Panc1 (cell line): ENCODE data around the gene WDR70. TPM values are rescaled to one million over a fixed set of nuclear protein-coding genes. Genes with fewer than 3 reads are reported as not detected.

Source experiments
- ATAC-seq: fragments of 200-7000 bp; cut with Tn5 transposase; 2 replicates; pipeline ENCODE4 v1.9.1; 2020; ENCODE audit warnings: mild to moderate bottlenecking, moderate library complexity
- BruUV-seq: library from RNA; stranded (reverse); fragments of 400-500 nt; replicated peaks from 2 replicates; lab custom pipeline; 2021; lab: Mats Ljungman, UMichigan
- CTCF ChIA-PET: fragments of 300-600 bp; sonication (Branson Sonifier 250); formaldehyde crosslinking; loops from one replicate; lab custom pipeline; 2022; ENCODE audit warnings: antibody characterized with exemption; lab: Charles Lee
- POLR2A ChIA-PET: fragments of 300-600 bp; sonication (Branson Sonifier 250); formaldehyde crosslinking; loops from one replicate; lab custom pipeline; 2022; ENCODE audit warnings: antibody characterized with exemption; lab: Charles Lee
- DNase-seq: peaks from one replicate; pipeline ENCODE4 v3.0.0-alpha.2; 2010; ENCODE audit warnings: low read depth, low spot score
- H3K27ac ChIP-seq: 2 replicates; pipeline ENCODE4 v1.5.1; 2011; ENCODE audit warnings: mild to moderate bottlenecking, low read length, inconsistent platforms
- H3K27me3 ChIP-seq: fragments of 200-500 bp; sonication (Bioruptor generic); 2 replicates; pipeline ENCODE4 v1.6.0; 2014; ENCODE audit warnings: low read length, inconsistent platforms; ENCODE audit not compliant: control insufficient read depth, insufficient read depth
- H3K36me3 ChIP-seq: fragments of 200-500 bp; sonication (Bioruptor generic); 2 replicates; pipeline ENCODE4 v1.5.1; 2014; ENCODE audit warnings: inconsistent platforms, mild to moderate bottlenecking, low read length, moderate library complexity; ENCODE audit not compliant: control insufficient read depth, insufficient read depth
- H3K4me1 ChIP-seq: 2 replicates; pipeline ENCODE4 v1.5.1; 2011; ENCODE audit warnings: inconsistent platforms, mild to moderate bottlenecking, low read length, moderate library complexity; ENCODE audit not compliant: control insufficient read depth, insufficient read depth
- H3K4me3 ChIP-seq, 2 experiments: 2 replicates each; pipeline ENCODE4 v1.5.1; 2011 to 2012; ENCODE audit warnings: low read depth in 2 of 2, low read length in 2 of 2, mild to moderate bottlenecking in 2 of 2, inconsistent platforms in 1 of 2, moderate library complexity in 1 of 2
- H3K9me3 ChIP-seq: fragments of 200-500 bp; sonication (Bioruptor generic); 2 replicates; pipeline ENCODE4 v1.5.1; 2014; ENCODE audit warnings: low read depth, mild to moderate bottlenecking, inconsistent platforms, low read length, moderate library complexity; ENCODE audit not compliant: control insufficient read depth, insufficient read depth
- POLR2AphosphoS5 ChIP-seq: IDR thresholded peaks from 2 replicates; pipeline ENCODE4 v1.6.1; 2012; ENCODE audit warnings: mild to moderate bottlenecking, low read depth, low read length, moderate library complexity
- SIN3A ChIP-seq: IDR thresholded peaks from 2 replicates; pipeline ENCODE4 v1.6.1; 2012; ENCODE audit warnings: low read depth, mild to moderate bottlenecking, low read length, moderate library complexity, borderline replicate concordance; ENCODE audit not compliant: insufficient read depth
- TCF7L2 ChIP-seq: IDR thresholded peaks from 2 replicates; pipeline ENCODE4 v1.6.1; 2011; ENCODE audit warnings: mild to moderate bottlenecking, low read depth, low read length, inconsistent platforms
- in situ Hi-C: cut with HindIII; loops from 2 replicates; pipeline ENCODE4 v1.10.0; 2016; ENCODE audit warnings: low sequenced_read_pairs, low pct_unique_long_range_greater_than_20kb
- intact Hi-C: fragments of 100-400 bp; cut with micrococcal nuclease; formaldehyde crosslinking; loops from one replicate; pipeline ENCODE4 v1.10.0; 2022; ENCODE audit not compliant: unreplicated experiment
- total RNA-seq: library from RNA; stranded (reverse); gene quantifications from one replicate; pipeline ENCODE4 v1.2.1, GENCODE V29; 2021; ENCODE audit not compliant: unreplicated experiment
- TF ChIP-seq, protein P1 (sequence below): fragments of 450-650 bp; IDR thresholded peaks from 2 replicates; pipeline ENCODE4 v1.5.1; 2017; ENCODE audit warnings: mild to moderate bottlenecking
- TF ChIP-seq, protein P2 (sequence below), 2 experiments: IDR thresholded peaks; 2 replicates each; pipeline ENCODE4 v1.6.1; 2011 to 2012; ENCODE audit warnings: low read depth in 2 of 2, control low read depth in 1 of 2, low read length in 1 of 2, mild to moderate bottlenecking in 1 of 2, moderate library complexity in 1 of 2; ENCODE audit not compliant: insufficient read depth in 1 of 2

The WDR70 gene
- total RNA-seq, 1 experiment from 2014 or later = 29.5 TPM

DNA sequence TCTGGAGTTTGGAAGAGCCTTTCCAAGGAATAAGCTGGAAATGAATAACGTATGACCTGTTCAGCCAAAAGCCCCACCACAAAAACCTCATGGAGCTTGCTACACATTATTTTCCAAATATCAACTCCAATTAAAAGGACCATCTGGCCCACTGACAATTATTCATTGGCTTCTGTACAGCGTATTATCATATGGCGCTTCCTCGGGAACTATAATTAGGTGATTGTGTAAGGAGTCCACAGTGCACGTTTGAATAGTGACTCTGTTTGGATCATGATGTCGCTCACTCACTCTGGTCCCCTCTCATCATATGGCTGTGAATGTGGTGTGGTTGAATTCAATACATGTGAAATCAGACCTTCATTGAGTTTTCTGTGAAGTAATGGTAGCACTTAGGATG, 408.6 kb downstream of the WDR70 start:
- ATAC-seq (no peak), DNase-seq (no peak)
- ChIA-PET POLR2A (no interaction called here), CTCF (interaction anchor here (0.6 kb wide), 1 partner anchor 217 kb away, joined by 3 read pairs; no protein-coding TSS in a partner anchor)
- no peaks in the 10 kb centered on the region for H3K27me3 ChIP-seq
- intact Hi-C loops (no loop called here), in situ Hi-C loops (no loop called here)
- no peak overlapping the region for H3K27ac ChIP-seq
- H3K36me3 ChIP-seq = no peaks in the 10 kb centered on the region
- H3K9me3 ChIP-seq = no peaks in the 10 kb centered on the region
- H3K4me1 ChIP-seq = no peaks in the 10 kb centered on the region
- no peak for TF ChIP-seq TCF7L2
- TF ChIP-seq SIN3A = no peak
- TF ChIP-seq, protein P1, sequence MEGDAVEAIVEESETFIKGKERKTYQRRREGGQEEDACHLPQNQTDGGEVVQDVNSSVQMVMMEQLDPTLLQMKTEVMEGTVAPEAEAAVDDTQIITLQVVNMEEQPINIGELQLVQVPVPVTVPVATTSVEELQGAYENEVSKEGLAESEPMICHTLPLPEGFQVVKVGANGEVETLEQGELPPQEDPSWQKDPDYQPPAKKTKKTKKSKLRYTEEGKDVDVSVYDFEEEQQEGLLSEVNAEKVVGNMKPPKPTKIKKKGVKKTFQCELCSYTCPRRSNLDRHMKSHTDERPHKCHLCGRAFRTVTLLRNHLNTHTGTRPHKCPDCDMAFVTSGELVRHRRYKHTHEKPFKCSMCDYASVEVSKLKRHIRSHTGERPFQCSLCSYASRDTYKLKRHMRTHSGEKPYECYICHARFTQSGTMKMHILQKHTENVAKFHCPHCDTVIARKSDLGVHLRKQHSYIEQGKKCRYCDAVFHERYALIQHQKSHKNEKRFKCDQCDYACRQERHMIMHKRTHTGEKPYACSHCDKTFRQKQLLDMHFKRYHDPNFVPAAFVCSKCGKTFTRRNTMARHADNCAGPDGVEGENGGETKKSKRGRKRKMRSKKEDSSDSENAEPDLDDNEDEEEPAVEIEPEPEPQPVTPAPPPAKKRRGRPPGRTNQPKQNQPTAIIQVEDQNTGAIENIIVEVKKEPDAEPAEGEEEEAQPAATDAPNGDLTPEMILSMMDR = no peak
- no peak for TF ChIP-seq POLR2AphosphoS5
- TF ChIP-seq, protein P2, sequence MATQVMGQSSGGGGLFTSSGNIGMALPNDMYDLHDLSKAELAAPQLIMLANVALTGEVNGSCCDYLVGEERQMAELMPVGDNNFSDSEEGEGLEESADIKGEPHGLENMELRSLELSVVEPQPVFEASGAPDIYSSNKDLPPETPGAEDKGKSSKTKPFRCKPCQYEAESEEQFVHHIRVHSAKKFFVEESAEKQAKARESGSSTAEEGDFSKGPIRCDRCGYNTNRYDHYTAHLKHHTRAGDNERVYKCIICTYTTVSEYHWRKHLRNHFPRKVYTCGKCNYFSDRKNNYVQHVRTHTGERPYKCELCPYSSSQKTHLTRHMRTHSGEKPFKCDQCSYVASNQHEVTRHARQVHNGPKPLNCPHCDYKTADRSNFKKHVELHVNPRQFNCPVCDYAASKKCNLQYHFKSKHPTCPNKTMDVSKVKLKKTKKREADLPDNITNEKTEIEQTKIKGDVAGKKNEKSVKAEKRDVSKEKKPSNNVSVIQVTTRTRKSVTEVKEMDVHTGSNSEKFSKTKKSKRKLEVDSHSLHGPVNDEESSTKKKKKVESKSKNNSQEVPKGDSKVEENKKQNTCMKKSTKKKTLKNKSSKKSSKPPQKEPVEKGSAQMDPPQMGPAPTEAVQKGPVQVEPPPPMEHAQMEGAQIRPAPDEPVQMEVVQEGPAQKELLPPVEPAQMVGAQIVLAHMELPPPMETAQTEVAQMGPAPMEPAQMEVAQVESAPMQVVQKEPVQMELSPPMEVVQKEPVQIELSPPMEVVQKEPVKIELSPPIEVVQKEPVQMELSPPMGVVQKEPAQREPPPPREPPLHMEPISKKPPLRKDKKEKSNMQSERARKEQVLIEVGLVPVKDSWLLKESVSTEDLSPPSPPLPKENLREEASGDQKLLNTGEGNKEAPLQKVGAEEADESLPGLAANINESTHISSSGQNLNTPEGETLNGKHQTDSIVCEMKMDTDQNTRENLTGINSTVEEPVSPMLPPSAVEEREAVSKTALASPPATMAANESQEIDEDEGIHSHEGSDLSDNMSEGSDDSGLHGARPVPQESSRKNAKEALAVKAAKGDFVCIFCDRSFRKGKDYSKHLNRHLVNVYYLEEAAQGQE (IDR thresholded peaks at IDR 0.05; ENCODE audit: insufficient read depth in 1 of 2, low read depth in 2 of 2, low read length in 1 of 2) = no peak
- BruUV-seq = no TSS peak
- no peak overlapping the region for H3K4me3 ChIP-seq

DNA sequence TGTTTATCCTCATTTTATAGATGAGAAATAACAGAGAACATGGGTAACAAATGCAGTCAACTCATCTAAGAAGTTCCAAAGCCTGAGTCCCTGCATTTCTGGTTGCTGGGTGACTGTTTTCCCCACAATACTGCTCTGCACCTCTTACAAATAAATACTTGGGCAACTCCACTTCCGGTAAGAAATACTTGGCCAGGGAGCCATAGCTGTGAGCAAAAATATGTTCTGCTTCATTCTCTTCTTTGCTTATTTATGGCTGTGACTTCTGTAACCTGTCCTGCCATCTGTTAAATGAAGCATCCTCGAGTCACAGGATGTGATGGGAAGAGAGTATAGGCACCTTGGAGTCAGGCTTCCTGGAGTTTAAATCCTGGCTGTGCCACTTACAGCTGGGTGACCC, 410.9 kb downstream of the WDR70 start:
- in situ Hi-C loops = no loop called here
- TF ChIP-seq SIN3A = no peak
- TF ChIP-seq POLR2AphosphoS5 = no peak
- TF ChIP-seq, protein P1 = no peak
- TF ChIP-seq, protein P2 (IDR thresholded peaks at IDR 0.05; ENCODE audit: insufficient read depth in 1 of 2, low read depth in 2 of 2, low read length in 1 of 2) = no peak
- no peak for TF ChIP-seq TCF7L2
- no peaks in the 10 kb centered on the region for H3K36me3 ChIP-seq
- H3K27me3 ChIP-seq = no peaks in the 10 kb centered on the region
- no TSS peak for BruUV-seq
- DNase-seq (no peak), ATAC-seq (no peak)
- ChIA-PET CTCF (no interaction called here), POLR2A (no interaction called here)
- no peak overlapping the region for H3K27ac ChIP-seq
- no peaks in the 10 kb centered on the region for H3K9me3 ChIP-seq
- no peaks in the 10 kb centered on the region for H3K4me1 ChIP-seq
- no peak overlapping the region for H3K4me3 ChIP-seq
- intact Hi-C loops = no loop called here
